Pulmonary artery endothelial cell (primary cell): Measurements from ENCODE around the gene CDKAL1. TPM values are rescaled to one million over a fixed set of nuclear protein-coding genes. Genes with fewer than 3 reads are reported as not detected.
A peak's percentile ranks its signal among the peaks of the same experiment; 100 is the strongest.

Experiments
- DNase-seq: peaks from one replicate; pipeline ENCODE4 v3.0.0-alpha.2; 2011; ENCODE audit warnings: low read depth, low spot score
- total RNA-seq: library from RNA; depleted of rRNA; stranded (reverse); fragments of >200 nt; gene quantifications from 2 replicates; pipeline ENCODE4 v1.2.3, GENCODE V29; 2014

Gene CDKAL1
- total RNA-seq, 1 donor from 2014 or later: 21.8 TPM

DNA sequence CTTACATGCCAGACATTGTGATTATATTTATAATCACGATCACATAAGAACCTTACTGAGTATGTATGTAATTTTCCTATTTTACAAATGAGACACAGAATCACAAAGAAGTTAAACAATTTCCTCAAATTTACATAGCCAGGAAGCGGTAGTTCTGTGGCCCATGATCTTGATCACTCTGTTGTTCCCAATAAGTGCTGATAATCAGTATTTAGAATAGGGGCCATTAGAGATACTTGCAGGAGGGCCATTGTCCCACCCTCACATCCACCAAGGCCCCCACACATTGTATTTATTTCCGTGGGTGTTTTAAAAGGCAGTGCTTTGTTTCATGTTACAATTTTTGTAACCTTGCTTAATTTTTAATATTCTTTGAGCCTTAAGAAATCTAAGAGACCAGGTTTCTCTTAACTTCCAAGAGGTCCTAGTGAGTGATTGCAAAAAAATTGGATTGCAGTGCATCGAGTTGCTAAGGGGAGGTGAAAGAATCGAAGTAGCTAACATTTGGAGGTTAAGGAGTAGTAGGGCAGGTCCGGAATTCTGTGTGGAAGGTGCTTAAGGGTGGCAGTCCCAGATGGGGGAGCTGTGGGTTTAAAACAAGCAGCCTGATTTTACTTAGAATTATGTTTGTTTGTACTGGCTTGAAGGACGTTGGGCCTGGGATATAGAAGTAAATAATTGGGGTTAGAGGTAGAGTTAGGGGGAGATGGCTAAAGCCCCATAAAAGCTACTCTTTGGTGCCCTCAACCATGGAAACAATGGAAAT is 339.4 kb downstream of the CDKAL1 start:
- no peak for DNase-seq

DNA sequence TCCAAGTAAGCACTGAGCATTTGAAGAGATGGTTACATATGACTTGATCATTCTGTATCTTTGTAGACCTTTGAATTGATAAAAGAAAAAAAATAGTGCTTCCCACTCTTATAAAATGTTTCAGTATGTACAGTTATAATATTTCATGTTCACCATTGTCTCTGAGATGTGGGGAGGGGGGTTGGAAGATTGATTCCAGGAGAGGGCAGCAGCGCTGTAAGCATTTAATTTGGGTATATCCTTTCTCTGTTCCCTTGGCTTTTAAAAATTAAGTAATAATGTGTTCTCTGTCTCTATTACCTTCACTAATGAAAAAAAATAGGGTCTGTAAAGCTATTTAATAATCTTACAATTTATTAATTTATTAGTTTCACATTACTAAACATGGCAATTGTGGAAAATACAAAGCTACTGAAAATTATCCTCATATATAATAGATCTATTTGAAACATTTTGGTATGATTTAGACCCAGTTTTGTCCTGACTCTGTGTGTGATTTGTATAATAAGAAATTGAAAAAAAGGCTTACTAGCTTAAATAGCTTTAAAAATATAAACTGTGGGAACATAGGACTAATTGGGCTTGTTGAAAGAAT is 341.2 kb downstream of the CDKAL1 start:
- no peak for DNase-seq

DNA sequence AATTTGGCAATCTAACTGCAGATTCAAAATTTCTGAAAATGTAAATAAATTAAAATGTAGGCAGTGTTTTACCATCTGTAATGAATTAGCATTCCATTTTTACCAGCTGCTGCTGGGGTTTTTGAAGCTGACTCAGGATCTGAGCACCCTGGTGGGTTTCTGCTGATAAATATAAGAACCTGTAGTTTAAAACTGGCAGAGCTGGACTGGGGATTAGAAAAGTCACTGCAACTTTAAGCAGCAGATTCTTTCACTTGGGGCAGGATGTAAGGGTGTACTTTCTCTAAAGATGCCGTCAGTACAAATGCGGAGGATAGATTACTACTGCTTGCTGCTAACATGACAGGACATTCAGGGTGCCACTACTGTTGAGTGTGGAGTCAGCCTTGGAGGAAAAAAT is 341.8 kb downstream of the CDKAL1 start:
- DNase-seq: no peak

DNA sequence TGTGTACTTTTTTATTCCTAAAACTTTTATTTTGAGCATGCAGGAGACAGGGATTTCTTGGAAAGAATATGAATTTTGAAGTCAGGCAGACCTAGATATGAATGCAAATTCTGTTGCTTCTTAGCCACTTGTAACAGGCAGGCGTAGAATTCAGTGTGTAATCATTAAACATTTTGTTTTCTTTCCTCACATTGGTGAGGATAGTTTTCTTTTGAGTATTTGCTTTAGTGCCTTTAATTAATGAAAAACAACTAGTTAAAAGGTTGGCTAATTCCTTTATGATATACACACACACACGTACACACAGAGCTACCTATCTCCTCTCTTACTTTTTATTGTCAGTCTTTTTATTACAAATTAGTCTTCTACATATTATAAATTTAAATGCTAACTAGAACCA is 342.3 kb downstream of the CDKAL1 start:
- DNase-seq: no peak

DNA sequence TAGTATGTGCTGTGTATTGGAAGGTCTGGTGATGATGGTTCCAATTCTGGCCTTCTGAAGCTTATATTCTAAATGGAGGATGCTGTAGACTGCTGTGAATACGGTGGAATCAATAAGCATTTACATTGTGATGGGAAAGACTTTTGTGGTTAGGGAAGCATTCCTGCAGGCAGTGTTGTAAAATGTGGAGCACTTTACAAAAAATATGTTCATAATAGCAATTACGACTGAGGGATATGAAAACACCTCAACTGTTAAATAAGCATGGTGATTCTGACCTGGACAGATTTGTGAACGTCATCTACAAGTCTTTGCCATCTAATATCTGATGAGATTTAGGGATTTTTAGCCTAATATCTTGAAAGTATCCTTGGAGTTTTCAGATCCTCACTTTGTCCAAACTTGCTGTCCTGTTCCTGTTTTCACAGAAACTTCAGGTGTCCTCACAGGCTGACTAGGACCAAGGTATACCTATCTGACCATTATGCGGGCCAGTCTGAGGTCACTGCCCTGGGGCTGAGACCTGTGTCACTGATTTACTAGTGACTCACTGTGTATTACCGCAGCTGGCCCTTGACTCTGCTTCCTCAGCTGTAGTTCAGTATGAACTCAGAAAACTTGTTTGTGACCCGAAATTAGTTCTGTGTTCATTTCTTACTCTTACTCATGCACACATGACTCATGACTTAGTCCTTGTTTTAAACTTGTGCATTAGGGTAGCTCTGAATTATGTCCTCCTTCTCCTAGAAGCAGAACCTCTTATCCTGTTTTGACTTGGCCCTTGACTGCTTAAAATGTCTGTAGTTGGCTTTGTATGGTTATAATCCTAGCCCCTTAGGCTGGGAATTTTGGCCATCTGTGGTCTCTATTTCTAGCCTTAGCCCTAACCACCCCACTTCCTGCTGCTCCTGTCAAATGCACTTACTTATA is 343.0 kb downstream of the CDKAL1 start:
- DNase-seq: peak; percentile 89

DNA sequence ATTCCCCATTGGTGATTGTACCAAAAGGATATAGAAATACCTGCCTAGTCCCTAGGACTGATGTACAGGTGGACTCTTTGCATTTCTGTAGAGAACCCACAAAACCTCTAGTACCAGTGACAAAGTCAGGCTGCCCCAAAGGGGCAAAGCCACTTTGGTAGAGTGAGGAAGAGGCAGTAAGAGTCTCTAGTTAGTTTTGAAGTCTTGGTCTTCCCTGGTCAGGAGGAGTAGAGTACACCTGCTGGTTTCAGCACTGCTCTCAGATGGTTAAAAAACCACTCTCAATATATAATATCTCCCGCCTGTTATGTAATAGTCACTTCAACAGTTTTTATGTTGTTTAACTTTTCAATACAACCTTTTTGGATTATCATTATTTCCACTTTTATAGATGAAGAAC is 344.9 kb downstream of the CDKAL1 start:
- DNase-seq: no peak

DNA sequence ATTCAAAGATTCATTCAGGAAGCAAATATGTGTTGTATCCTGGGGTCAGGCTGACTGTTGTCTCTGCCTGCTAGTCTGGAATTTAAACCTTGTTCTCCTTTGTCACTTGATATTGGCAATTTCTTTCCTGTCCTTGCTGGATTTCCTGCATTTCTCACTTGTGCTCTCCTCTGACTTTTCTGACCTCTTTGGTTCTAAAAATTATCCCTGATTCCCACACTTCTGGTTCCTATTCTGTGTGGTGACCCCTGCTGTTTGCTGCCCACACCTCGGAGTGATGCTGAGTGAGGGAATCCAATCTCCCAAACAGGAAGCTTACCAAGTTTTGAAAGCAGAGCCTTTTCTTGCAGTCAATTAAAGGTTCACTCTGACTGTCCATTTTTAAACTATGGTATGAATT is 345.3 kb downstream of the CDKAL1 start:
- peak; percentile 20 for DNase-seq

DNA sequence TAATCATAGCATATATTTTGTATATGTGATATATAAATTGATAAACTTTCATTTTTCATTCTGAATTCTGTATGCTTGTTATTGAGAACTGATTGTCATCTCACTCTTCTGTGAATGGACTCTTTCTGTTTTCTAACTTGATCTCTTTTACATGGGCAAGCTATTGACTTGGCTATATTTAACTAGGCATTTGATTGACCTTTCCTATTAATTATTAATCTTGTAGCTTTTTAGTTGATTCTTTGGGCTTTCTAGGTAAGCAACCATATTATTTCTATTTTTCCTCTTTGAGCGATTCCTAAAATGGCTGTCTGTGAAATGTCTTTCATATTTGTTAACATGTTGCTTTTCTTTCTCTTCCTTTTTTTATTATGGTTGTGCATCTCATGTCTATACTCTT is 347.1 kb downstream of the CDKAL1 start:
- DNase-seq: no peak

DNA sequence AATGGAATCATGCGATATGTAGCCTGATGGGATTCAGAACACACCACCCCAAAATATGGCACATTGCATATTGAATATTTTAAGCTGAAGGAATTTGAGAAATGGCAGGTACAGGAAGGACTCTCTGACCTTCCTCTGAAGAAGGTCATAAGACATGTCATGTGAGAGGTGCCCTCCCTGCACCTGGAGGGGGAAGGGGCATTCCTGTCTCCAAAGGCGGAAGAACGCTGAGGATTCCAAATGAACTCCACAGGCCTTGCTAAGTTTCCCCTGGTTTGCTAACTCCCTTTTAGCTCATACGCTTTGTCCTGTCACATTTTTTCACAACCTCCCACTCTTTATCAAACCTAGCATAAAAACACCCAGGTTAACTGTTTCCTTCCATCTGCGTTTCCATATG is 347.8 kb downstream of the CDKAL1 start:
- no peak for DNase-seq

DNA sequence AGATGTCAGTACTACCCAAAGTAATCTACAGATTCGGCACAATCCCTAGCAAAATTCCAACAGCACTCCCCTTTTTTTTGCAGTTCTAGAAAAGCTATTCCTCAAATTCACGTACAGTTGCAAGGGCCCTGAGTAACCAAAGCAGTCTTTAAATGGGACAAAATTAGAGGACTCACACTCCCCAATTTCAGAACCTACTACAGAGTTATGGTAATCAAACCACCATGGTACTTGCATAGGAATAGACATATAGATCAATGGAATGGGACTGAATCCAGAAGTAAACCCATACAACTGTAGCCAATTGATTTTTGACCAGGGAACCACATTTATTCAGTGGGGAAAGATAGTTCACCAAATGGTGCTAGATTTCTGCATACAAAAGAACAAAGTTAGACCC is 350.8 kb downstream of the CDKAL1 start:
- DNase-seq: no peak

DNA sequence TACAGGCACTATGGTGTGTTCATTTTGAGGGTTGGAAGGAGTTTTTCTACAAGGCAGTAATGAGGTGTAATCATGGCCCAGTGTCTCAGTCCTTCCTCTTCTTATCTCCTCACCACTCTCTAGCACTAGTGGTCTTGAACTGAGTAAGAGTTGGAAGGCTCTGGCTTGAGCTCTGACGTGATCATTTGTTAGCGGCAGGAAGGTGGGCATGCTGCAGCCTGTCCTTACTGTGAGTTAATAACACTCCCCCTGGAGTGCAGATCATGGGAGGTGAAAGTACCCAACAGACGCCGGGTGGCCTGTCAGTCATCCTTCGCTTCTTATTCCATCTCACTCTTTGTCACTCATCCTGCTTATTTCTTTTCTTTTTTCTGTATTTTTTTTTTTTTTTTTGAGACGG is 356.9 kb downstream of the CDKAL1 start:
- no peak for DNase-seq

DNA sequence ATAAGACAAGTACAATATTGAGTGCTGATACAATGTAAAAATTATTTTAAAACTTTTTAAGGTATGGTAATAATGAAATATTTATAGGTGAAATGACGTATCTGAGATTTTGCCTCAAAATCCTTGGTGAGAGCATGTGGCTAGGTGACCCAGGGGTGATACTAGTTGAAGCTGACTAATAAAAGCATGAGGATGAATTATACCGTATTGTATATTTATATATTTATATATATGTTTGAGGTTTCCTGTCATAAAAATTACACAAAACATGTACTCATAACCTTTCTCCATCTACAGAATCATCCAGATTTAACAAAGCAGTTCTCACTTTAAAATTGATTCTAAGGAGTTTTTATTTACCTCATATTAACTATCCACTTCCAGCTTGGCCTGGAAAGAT is 358.1 kb downstream of the CDKAL1 start:
- no peak for DNase-seq

DNA sequence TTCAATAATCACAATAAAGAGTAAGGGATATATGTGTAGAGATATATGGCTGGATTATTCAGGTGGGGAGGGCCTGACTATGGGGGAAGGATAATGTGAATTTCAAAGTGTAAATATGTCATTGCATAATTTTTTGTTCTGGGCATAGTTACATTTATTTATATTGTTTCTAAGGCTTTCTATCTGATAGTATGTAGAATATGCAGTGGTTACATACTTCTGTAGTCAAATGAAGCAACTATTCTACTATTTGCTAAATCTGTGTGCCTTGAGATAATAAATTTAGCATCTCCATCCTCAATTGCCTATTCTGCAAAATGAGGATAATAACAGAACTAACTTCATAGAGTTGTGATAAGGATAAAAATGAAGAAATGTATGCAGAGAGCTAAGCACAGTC is 359.2 kb downstream of the CDKAL1 start:
- no peak for DNase-seq

DNA sequence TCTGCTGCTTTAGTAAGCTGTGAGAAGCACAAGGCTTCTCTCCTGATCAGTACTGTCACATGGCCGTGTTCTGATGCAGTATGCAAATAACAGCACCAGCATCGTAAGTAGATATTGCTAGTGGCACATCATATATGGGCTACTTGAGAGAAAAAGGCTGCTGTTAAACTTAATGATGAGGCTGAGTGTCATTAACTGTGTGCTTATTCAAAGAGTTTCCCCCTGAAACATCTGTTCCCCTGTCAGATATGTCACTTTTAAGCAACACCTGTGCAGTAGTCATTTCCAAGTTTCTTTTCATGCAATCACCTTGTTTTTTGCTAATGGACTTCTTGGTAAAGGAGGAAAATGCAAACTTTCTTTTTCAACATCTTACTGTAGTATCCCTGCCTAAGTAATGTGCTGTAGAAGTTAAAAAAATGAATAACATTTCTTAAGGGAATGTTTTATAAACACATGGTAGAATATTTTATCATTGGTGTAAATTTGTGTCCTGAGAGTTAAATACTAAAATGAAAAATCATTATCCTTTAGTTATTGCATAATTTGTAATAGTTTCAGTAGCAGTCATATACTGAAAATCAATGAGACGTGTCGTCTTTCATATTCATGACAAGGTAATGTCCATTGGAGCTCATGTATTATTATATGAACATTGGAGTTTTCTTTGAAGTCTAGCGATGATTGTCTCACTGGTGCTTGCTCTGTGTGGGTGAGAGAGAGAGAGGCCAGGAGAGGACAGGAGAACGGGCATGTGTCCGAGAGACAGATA is 366.3 kb downstream of the CDKAL1 start:
- no peak for DNase-seq

DNA sequence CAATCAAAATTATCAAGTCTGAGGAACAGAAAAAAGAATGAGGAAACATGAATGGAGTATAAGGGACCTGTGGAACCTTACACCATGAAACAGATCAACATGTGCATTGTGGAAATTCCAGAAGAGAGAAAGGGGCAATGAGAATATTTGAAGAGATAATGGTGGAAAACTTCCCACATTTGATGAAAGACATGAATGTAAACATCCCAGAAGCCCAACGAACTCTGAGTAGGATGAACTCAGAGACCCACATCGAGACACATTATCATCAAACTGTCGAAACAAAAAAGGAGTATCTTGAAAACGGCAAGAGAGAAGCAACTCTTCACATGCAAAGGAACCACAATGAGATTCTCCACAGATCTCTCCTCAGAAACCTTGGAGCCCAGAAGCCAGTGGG is 371.1 kb downstream of the CDKAL1 start:
- DNase-seq: no peak

DNA sequence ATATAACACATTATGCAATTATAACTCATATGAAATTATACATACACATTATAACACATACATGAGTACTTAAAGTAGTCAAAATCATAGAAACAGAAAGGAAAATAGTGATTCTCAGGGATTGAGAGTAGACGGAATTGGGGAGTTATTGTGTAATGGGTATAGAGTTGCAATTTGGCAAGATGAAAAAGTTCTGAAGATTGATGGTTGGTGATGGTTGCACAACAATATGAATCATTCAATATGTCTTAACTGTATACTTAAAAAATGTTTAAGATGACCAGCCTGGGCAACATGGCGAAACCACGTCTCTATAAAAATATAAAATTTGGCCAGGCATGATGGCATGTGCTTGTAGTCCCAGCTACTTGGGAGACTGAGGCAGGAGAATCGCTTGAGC is 372.7 kb downstream of the CDKAL1 start:
- no peak for DNase-seq

DNA sequence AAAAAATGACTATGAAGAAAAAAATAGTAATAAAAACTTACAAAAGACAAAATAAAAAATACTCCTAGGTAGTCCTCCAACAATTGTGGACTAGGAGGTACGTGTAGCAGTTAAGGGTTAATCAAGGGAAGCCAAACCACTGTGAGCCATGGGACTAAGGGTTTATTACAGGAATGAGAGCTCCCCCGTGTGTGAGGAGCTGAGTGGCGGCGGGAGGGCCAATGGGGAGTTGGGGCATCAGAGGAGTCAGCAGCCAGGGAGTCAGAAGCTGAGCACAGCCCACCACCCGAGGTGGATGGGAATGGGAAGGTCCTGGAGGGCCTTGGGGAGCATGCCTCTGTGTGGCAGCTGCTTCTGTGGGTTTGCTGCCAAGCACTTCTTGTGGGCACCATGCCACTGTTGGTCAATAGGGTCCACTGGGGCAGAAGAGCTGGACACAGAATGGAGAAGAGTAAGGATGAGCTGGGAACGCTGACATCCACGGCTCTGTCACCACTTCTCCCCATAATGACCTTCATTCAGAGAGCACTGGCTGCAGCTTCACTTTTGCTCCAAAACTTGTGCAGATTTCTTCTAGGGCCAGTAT is 373.3 kb downstream of the CDKAL1 start:
- no peak for DNase-seq

DNA sequence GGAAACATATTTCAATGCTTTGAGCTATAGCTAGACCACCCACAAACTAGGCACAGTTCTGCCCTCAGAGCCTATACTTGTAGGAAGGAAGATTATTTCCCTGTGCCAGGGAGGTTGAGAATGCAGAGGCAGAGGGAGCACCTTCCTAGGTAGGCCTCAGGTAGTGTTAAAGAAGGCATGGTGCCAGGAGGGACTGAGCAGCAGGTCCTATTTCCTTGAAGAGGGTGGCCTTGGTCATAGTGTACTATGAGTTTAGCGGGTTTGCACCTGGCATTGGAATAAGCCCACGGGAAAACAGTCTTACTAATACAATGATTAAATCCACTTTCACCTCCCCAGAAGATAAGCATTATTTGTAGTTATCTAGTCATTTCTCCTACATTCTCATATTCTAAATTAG is 375.4 kb downstream of the CDKAL1 start:
- DNase-seq: no peak

DNA sequence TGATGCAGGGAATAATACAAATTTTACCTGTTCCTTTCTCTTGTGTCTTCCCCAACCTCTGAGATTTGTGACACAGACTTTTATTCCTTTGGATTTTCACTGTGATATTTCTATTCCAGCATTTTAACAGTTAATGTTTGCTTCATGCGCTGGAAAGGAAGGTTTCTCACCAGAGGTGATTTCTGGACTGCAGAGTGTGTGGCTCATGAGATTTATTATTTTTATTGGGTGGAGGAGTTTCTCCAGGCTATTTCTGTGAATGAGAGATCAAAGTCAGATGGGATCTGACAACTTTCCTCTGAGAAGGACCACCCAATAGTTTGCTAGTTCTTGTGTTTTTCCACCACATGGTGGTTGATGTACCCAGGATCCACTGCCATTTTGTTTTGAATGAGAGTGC is 377.5 kb downstream of the CDKAL1 start:
- no peak for DNase-seq

DNA sequence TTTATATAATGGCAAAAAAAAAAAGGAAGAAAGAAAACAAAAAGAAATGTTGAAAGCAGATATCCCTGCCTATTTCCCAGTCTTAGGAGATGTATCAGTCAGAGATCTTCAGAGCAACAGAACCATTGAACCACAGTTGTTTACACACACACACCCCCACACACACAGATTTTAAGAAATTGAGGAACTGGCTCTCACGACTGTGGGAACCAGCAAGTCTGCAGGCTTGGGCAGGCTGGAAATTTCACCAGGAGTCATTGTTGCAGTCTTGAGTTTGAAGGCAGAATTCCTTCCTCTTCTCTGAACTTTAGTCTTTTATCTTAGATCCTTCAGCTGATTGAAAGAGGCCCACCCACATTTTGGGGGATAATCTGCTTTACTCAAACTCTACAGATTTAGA is 380.9 kb downstream of the CDKAL1 start:
- DNase-seq: no peak

DNA sequence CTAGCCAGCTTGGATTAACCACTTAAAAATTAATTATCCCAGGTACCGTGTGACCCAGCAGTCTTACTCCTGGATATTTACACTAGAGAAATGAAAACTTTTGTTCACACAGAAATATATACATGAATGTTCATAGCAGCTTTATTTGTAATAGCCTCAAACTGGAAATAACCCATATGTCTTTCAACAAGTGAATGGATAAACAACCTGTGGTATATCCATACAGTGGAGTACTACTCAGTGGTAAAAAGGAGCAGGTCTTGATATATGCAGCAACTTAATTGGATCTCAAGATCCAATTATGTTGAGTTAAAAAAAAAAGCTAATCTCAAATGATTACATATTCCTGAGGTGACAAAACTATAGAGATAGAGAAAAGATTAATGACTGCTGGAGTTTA is 381.4 kb downstream of the CDKAL1 start:
- no peak for DNase-seq
